ENCODE results near the gene KRT82.

DNA sequence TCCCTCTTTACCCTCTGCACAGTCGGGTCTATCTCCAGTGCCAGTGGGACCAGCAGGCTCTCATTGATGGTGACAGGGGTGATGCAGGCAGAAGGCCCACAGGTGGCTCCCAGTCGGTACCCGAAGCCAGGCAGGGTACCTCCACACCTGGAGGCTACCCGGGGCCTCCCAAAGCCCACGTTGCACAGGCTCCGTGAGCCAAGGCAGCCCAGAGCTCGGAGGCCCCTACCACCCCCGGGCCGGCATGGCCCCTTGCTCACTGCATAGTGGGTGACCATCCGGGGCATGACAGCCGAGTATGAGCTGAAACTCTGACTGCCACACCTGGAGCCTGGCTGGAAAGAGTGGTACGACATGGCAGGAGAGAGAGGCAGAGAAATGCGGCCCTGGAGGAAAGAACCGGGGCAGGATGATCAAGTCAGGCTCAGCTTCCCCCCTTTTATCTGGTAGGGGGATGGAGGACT, at the start of gene KRT82:
- TF ChIP-seq CREB1 (CRISPR knock-in tag; IDR thresholded peaks at IDR 0.05; ENCODE audit: low read depth), result no peak
- TF ChIP-seq CTCF (conservative IDR thresholded peaks at IDR 0.05; ENCODE audit: low read depth in 2 of 2), result no peak
- no peak for TF ChIP-seq POLR2AphosphoS5 (IDR thresholded peaks at IDR 0.05; ENCODE audit: low read depth)
- TF ChIP-seq, protein P1, sequence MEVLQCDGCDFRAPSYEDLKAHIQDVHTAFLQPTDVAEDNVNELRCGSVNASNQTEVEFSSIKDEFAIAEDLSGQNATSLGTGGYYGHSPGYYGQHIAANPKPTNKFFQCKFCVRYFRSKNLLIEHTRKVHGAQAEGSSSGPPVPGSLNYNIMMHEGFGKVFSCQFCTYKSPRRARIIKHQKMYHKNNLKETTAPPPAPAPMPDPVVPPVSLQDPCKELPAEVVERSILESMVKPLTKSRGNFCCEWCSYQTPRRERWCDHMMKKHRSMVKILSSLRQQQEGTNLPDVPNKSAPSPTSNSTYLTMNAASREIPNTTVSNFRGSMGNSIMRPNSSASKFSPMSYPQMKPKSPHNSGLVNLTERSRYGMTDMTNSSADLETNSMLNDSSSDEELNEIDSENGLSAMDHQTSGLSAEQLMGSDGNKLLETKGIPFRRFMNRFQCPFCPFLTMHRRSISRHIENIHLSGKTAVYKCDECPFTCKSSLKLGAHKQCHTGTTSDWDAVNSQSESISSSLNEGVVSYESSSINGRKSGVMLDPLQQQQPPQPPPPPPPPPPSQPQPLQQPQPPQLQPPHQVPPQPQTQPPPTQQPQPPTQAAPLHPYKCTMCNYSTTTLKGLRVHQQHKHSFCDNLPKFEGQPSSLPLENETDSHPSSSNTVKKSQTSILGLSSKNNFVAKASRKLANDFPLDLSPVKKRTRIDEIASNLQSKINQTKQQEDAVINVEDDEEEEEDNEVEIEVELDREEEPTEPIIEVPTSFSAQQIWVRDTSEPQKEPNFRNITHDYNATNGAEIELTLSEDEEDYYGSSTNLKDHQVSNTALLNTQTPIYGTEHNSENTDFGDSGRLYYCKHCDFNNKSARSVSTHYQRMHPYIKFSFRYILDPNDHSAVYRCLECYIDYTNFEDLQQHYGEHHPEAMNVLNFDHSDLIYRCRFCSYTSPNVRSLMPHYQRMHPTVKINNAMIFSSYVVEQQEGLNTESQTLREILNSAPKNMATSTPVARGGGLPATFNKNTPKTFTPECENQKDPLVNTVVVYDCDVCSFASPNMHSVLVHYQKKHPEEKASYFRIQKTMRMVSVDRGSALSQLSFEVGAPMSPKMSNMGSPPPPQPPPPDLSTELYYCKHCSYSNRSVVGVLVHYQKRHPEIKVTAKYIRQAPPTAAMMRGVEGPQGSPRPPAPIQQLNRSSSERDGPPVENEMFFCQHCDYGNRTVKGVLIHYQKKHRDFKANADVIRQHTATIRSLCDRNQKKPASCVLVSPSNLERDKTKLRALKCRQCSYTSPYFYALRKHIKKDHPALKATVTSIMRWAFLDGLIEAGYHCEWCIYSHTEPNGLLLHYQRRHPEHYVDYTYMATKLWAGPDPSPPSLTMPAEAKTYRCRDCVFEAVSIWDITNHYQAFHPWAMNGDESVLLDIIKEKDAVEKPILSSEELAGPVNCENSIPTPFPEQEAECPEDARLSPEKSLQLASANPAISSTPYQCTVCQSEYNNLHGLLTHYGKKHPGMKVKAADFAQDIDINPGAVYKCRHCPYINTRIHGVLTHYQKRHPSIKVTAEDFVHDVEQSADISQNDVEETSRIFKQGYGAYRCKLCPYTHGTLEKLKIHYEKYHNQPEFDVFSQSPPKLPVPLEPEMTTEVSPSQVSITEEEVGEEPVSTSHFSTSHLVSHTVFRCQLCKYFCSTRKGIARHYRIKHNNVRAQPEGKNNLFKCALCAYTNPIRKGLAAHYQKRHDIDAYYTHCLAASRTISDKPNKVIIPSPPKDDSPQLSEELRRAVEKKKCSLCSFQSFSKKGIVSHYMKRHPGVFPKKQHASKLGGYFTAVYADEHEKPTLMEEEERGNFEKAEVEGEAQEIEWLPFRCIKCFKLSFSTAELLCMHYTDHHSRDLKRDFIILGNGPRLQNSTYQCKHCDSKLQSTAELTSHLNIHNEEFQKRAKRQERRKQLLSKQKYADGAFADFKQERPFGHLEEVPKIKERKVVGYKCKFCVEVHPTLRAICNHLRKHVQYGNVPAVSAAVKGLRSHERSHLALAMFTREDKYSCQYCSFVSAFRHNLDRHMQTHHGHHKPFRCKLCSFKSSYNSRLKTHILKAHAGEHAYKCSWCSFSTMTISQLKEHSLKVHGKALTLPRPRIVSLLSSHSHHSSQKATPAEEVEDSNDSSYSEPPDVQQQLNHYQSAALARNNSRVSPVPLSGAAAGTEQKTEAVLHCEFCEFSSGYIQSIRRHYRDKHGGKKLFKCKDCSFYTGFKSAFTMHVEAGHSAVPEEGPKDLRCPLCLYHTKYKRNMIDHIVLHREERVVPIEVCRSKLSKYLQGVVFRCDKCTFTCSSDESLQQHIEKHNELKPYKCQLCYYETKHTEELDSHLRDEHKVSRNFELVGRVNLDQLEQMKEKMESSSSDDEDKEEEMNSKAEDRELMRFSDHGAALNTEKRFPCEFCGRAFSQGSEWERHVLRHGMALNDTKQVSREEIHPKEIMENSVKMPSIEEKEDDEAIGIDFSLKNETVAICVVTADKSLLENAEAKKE (CRISPR knock-in tag; IDR thresholded peaks at IDR 0.05), result no peak
- TF ChIP-seq JUNB (IDR thresholded peaks at IDR 0.05; ENCODE audit: unreplicated experiment), result no peak
- no peak for TF ChIP-seq EZH2 (IDR thresholded peaks at IDR 0.05; ENCODE audit: low read depth, unreplicated experiment)
- no peak for TF ChIP-seq ZNF331 (CRISPR knock-in tag; IDR thresholded peaks at IDR 0.05; ENCODE audit: low read depth)
- no peak for TF ChIP-seq ZNF114 (CRISPR knock-in tag; IDR thresholded peaks at IDR 0.05)
- no peak for TF ChIP-seq EZH2phosphoT487 (IDR thresholded peaks at IDR 0.05; ENCODE audit: unreplicated experiment)
